ENCODE results near the gene RNASEH1. TPM values are rescaled to one million over a fixed set of nuclear protein-coding genes. Genes with fewer than 3 reads are reported as not detected.

RNASEH1 gene
- total and polyA plus RNA-seq, 2 of the 13 experiments (the other 11 are each of a cell fraction or from before 2014, with no cell fraction given) = 14.5 to 57.4 TPM

DNA sequence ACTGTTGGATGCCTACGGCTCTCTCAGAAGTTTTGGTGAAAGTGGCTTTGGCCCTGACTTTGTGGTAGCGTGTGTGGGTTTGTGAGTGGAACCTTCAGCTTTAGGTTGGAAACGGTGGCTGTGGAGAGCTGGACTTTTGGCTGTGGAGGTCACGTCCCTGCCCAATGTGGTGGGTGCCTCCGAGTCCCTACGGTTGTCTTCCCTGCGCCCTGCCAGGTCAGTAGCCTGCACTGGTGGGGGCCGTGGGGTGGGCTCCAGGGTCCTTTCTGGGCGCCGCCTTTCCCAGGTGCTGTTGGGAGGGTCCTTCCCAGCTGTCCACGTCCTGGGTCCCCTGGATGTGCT lies 47.9 kb upstream of the RNASEH1 start (continued):
- TF ChIP-seq ZNF337 (CRISPR knock-in tag; IDR thresholded peaks at IDR 0.05; ENCODE audit: borderline replicate concordance, low read depth) = no peak
- TF ChIP-seq, protein P1, sequence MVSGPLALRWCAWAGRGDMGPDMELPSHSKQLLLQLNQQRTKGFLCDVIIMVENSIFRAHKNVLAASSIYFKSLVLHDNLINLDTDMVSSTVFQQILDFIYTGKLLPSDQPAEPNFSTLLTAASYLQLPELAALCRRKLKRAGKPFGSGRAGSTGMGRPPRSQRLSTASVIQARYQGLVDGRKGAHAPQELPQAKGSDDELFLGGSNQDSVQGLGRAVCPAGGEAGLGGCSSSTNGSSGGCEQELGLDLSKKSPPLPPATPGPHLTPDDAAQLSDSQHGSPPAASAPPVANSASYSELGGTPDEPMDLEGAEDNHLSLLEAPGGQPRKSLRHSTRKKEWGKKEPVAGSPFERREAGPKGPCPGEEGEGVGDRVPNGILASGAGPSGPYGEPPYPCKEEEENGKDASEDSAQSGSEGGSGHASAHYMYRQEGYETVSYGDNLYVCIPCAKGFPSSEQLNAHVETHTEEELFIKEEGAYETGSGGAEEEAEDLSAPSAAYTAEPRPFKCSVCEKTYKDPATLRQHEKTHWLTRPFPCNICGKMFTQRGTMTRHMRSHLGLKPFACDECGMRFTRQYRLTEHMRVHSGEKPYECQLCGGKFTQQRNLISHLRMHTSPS (CRISPR knock-in tag; IDR thresholded peaks at IDR 0.05; ENCODE audit: low read depth) = no peak
- TF ChIP-seq NKX3-1 (CRISPR knock-in tag; IDR thresholded peaks at IDR 0.05) = no peak
- TF ChIP-seq ZMYM3 (CRISPR knock-in tag; IDR thresholded peaks at IDR 0.05) = no peak
- TF ChIP-seq, protein P2, sequence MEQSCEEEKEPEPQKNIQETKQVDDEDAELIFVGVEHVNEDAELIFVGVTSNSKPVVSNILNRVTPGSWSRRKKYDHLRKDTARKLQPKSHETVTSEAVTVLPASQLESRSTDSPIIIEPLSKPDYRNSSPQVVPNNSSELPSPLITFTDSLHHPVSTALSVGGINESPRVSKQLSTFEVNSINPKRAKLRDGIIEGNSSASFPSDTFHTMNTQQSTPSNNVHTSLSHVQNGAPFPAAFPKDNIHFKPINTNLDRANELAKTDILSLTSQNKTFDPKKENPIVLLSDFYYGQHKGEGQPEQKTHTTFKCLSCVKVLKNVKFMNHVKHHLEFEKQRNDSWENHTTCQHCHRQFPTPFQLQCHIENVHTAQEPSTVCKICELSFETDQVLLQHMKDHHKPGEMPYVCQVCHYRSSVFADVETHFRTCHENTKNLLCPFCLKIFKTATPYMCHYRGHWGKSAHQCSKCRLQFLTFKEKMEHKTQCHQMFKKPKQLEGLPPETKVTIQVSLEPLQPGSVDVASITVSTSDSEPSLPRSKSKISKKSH (CRISPR knock-in tag; IDR thresholded peaks at IDR 0.05; ENCODE audit: borderline replicate concordance) = no peak; the same call in 1 of the 2 replicates
- TF ChIP-seq ZMAT3 (CRISPR knock-in tag; conservative IDR thresholded peaks at IDR 0.05) = no peak
- TF ChIP-seq POLR2AphosphoS2 (IDR thresholded peaks at IDR 0.05; ENCODE audit: low read depth, low read length) = no peak
- no peak for TF ChIP-seq SP140L (CRISPR knock-in tag; IDR thresholded peaks at IDR 0.05; ENCODE audit: borderline replicate concordance)
- TF ChIP-seq SP2 (CRISPR knock-in tag; IDR thresholded peaks at IDR 0.05) = 0 out of 2 replicates have a peak, but pooled peaks have one; percentile 37
- peak; percentile 8; the same call in 1 of the 2 replicates for TF ChIP-seq GFI1 (CRISPR knock-in tag; IDR thresholded peaks at IDR 0.05; ENCODE audit: borderline replicate concordance)
- TF ChIP-seq ZNF674 (CRISPR knock-in tag; IDR thresholded peaks at IDR 0.05; ENCODE audit: low read depth) = no peak
- TF ChIP-seq ZIK1 (CRISPR knock-in tag; IDR thresholded peaks at IDR 0.05; ENCODE audit: borderline replicate concordance, low read depth) = 0 out of 2 replicates have a peak, but pooled peaks have one; percentile 25
- TF ChIP-seq, protein P3, sequence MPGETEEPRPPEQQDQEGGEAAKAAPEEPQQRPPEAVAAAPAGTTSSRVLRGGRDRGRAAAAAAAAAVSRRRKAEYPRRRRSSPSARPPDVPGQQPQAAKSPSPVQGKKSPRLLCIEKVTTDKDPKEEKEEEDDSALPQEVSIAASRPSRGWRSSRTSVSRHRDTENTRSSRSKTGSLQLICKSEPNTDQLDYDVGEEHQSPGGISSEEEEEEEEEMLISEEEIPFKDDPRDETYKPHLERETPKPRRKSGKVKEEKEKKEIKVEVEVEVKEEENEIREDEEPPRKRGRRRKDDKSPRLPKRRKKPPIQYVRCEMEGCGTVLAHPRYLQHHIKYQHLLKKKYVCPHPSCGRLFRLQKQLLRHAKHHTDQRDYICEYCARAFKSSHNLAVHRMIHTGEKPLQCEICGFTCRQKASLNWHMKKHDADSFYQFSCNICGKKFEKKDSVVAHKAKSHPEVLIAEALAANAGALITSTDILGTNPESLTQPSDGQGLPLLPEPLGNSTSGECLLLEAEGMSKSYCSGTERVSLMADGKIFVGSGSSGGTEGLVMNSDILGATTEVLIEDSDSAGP (CRISPR knock-in tag; IDR thresholded peaks at IDR 0.05; ENCODE audit: borderline replicate concordance) = 0 out of 2 replicates have a peak, but pooled peaks have one; percentile 40
- no peak for TF ChIP-seq NR2C2 (CRISPR knock-in tag; IDR thresholded peaks at IDR 0.05; ENCODE audit: borderline replicate concordance)
- TF ChIP-seq YEATS4 (CRISPR knock-in tag; IDR thresholded peaks at IDR 0.05; ENCODE audit: borderline replicate concordance) = no peak
- TF ChIP-seq, protein P4, sequence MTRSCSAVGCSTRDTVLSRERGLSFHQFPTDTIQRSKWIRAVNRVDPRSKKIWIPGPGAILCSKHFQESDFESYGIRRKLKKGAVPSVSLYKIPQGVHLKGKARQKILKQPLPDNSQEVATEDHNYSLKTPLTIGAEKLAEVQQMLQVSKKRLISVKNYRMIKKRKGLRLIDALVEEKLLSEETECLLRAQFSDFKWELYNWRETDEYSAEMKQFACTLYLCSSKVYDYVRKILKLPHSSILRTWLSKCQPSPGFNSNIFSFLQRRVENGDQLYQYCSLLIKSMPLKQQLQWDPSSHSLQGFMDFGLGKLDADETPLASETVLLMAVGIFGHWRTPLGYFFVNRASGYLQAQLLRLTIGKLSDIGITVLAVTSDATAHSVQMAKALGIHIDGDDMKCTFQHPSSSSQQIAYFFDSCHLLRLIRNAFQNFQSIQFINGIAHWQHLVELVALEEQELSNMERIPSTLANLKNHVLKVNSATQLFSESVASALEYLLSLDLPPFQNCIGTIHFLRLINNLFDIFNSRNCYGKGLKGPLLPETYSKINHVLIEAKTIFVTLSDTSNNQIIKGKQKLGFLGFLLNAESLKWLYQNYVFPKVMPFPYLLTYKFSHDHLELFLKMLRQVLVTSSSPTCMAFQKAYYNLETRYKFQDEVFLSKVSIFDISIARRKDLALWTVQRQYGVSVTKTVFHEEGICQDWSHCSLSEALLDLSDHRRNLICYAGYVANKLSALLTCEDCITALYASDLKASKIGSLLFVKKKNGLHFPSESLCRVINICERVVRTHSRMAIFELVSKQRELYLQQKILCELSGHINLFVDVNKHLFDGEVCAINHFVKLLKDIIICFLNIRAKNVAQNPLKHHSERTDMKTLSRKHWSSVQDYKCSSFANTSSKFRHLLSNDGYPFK (CRISPR knock-in tag; IDR thresholded peaks at IDR 0.05; ENCODE audit: borderline replicate concordance) = 0 out of 2 replicates have a peak, but pooled peaks have one; percentile 21
- TF ChIP-seq, protein P5, sequence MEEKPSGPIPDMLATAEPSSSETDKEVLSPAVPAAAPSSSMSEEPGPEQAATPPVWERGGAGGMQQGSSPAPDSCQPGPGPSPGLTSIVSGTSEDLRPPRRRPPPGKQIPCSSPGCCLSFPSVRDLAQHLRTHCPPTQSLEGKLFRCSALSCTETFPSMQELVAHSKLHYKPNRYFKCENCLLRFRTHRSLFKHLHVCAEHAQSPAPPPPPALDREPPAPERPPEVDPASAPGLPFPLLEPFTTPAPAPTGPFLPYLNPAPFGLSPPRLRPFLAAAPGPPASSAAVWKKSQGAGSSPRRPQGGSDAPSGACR (CRISPR knock-in tag; IDR thresholded peaks at IDR 0.05) = no peak
- TF ChIP-seq ZFP36L1 (CRISPR knock-in tag; IDR thresholded peaks at IDR 0.05) = no peak
- TF ChIP-seq ZNF883 (CRISPR knock-in tag; IDR thresholded peaks at IDR 0.05; ENCODE audit: not compliant biosample characterization) = no peak
- TF ChIP-seq ZNF589 (CRISPR knock-in tag; conservative IDR thresholded peaks at IDR 0.05) = no peak
- TF ChIP-seq ZNF30 (CRISPR knock-in tag; IDR thresholded peaks at IDR 0.05) = no peak
- peak; percentile 59; the same call in 1 of the 2 replicates for TF ChIP-seq KDM5B (CRISPR knock-in tag; IDR thresholded peaks at IDR 0.05; ENCODE audit: borderline replicate concordance)

Measured in HepG2 (cell line).